Neutrophil (primary cell): Measurements from ENCODE around the gene TAF12.

Source experiments
- H3K27ac ChIP-seq: fragments of 200-600 bp; sonication (generic); 2 replicates; pipeline ENCODE4 v1.5.1; 2016; ENCODE audit warnings: mild to moderate bottlenecking, moderate library complexity
- H3K27me3 ChIP-seq: fragments of 200-600 bp; sonication (generic); 2 replicates; pipeline ENCODE4 v1.6.0; 2016; ENCODE audit warnings: mild to moderate bottlenecking
- H3K36me3 ChIP-seq: fragments of 200-600 bp; sonication (generic); 2 replicates; pipeline ENCODE4 v1.5.1; 2017
- H3K4me1 ChIP-seq, 2 experiments: fragments of 200-600 bp in 1 of 2; sonication (generic) in 1 of 2; 1 replicate in 1 of 2; 2 replicates in 1 of 2; pipeline versions ENCODE4 v1.5.1 to v1.6.1; 2013 to 2016; ENCODE audit warnings: low read depth in 1 of 2, low read length in 1 of 2, mild to moderate bottlenecking in 1 of 2, moderate library complexity in 1 of 2; ENCODE audit not compliant: control insufficient read depth in 1 of 2, insufficient read depth in 1 of 2
- H3K4me3 ChIP-seq, 2 experiments: fragments of 200-600 bp in 1 of 2; sonication (generic) in 1 of 2; 1 replicate in 1 of 2; 2 replicates in 1 of 2; pipeline ENCODE4 v1.5.1; 2013 to 2016; ENCODE audit warnings: low read depth in 1 of 2, low read length in 1 of 2, mild to moderate bottlenecking in 1 of 2, moderate library complexity in 1 of 2
- H3K9me3 ChIP-seq: fragments of 200-600 bp; sonication (generic); 2 replicates; pipeline ENCODE4 v1.5.1; 2016
- TF ChIP-seq, protein P1 (sequence below): fragments of 200-600 bp; sonication (generic); IDR thresholded peaks from 2 replicates; pipeline ENCODE4 v1.5.1; 2016; ENCODE audit warnings: antibody characterized with exemption

TAF12 gene

DNA sequence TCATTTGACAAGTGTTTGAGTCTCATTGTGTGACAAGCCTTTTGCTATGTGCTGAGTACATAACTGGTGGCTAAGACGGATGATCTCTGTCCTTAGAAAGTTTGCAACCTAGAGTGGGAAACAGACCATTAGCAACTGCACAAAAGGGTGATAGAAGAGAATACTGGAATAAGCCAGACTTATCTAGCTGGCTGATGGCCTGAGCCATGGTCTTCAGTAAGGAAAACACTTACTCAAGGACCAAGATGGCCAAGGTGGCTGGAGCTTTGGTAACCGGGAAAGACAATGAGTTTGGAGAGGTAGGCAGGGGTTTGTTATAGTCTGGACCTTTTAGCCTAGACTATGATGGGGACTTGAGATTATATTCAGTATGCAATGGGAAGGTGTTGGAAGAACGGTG, 1.6 kb upstream of the TAF12 start:
- H3K4me1 ChIP-seq, result peaks cover 54 to 56% of the 10 kb centered on the region in 2 experiments
- no peaks in the 10 kb centered on the region for H3K36me3 ChIP-seq
- no peaks in the 10 kb centered on the region for H3K27me3 ChIP-seq
- no peak overlapping the region for H3K4me3 ChIP-seq
- TF ChIP-seq, protein P1, sequence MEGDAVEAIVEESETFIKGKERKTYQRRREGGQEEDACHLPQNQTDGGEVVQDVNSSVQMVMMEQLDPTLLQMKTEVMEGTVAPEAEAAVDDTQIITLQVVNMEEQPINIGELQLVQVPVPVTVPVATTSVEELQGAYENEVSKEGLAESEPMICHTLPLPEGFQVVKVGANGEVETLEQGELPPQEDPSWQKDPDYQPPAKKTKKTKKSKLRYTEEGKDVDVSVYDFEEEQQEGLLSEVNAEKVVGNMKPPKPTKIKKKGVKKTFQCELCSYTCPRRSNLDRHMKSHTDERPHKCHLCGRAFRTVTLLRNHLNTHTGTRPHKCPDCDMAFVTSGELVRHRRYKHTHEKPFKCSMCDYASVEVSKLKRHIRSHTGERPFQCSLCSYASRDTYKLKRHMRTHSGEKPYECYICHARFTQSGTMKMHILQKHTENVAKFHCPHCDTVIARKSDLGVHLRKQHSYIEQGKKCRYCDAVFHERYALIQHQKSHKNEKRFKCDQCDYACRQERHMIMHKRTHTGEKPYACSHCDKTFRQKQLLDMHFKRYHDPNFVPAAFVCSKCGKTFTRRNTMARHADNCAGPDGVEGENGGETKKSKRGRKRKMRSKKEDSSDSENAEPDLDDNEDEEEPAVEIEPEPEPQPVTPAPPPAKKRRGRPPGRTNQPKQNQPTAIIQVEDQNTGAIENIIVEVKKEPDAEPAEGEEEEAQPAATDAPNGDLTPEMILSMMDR, result no peak
- no peaks in the 10 kb centered on the region for H3K9me3 ChIP-seq
- peak overlapping the region; percentile 96 for H3K27ac ChIP-seq

DNA sequence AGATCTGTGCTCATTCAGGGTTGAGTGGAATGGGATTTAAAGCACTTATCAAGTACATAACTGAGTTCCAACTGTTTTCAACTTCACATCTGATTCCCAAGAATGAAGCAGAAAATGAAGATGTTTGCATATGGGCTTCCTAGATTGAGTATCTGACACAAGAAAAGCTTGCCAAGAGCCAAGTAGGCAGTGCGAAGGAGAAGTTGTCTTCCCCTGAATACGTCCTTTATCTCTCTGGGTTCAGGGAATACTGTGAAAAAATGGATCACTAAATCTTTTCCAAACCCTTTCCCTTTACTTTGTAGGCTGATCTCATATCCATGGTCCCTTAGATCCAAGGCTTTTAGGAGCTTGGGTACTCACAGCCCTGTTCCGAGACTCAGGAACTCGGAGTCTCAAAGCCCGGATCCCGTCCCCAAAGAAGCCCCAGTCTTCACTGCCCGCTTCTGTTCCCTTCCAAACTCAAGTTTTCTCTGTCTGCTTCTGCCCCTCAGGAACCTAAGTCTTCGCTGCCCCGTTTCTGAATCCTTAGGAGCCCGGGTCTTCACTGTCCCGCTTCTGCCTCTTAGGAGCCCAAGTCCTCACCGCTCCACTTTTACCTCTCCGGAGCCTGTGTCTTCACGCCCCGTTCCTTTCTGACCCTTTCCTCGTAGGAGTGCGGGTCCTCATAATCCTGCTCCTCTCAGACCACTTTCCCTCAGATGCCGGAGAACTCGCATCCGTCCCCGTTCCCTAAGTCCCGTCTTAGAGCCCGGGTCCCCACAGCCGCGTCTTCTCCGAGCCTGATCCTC, 616 bp downstream of the TAF12 start:
- H3K27me3 ChIP-seq, result no peaks in the 10 kb centered on the region
- no peaks in the 10 kb centered on the region for H3K36me3 ChIP-seq
- TF ChIP-seq, protein P1, result no peak
- H3K4me3 ChIP-seq, result peak overlapping the region; percentile 84 to 95
- peak overlapping the region; percentile 96 for H3K27ac ChIP-seq
- H3K9me3 ChIP-seq, result no peaks in the 10 kb centered on the region
- H3K4me1 ChIP-seq, result peaks cover 33 to 38% of the 10 kb centered on the region in 2 experiments

DNA sequence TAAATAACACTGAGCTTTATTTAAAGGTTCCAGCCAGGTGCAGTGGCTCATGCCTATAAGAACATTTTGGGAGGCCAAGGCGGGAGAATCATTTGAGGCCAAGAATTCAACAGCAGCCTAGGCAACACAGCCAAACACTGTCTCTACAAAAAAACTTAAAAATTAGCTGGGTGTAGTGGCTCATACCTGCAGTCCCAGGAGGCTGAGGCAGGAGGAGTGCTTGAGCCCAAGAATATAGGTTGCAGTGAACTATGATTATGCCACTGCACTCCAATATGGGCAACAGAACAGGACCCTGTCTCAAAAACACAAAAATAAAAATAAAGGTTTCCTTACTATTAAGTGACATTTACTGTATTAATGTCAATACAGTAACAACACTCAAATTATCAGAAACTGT, 2.1 kb downstream of the TAF12 start:
- Histone ChIP-seq H3K27ac (no peak overlapping the region), H3K36me3 (no peaks in the 10 kb centered on the region), H3K27me3 (no peaks in the 10 kb centered on the region), H3K4me1 (peaks cover 30 to 37% of the 10 kb centered on the region in 2 experiments), H3K9me3 (no peaks in the 10 kb centered on the region), H3K4me3 (no peak overlapping the region)
- TF ChIP-seq, protein P1, result no peak

DNA sequence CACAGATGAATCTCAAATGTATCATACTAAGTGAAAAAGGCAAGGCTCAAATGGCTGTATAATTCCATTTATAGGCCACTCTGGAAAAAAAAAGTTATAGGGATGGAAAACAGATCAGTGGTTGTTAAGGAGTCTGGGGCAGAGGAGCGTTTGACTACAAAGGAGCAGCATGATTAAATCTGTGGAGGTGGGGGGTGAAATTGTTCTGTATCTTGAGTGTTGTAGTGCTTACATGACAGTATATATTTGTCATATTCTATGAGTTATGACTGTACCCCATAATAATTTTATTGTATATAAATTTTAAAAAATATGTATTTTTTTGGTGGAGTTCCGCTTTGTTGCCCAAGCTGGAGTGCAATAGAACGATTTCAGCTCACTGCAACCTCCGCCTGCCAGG, 10.3 kb downstream of the TAF12 start:
- Histone ChIP-seq H3K4me1 (no peaks in the 10 kb centered on the region), H3K27me3 (no peaks in the 10 kb centered on the region), H3K4me3 (no peak overlapping the region), H3K27ac (no peak overlapping the region), H3K9me3 (no peaks in the 10 kb centered on the region), H3K36me3 (no peaks in the 10 kb centered on the region)
- TF ChIP-seq, protein P1, result no peak

DNA sequence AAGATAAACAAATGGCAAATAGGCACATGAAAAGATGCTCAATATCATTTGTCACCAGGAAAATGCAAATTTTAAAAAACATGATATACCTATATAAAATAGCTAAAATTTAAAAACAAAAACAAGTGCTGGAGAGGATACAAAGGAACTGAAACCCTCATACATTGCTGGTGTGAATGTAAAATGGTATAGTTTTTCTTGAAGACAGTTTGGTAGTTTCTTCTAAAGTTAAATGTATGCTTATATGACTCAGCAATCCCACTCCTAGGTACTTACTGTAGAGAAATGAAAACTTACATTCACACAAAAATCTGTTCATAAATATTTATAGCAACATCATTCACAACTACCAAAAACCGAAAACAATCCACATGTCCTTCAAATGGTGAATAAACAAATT, 11.2 kb downstream of the TAF12 start:
- Histone ChIP-seq H3K27ac (no peak overlapping the region), H3K4me1 (no peaks in the 10 kb centered on the region), H3K4me3 (no peak overlapping the region), H3K9me3 (no peaks in the 10 kb centered on the region), H3K36me3 (no peaks in the 10 kb centered on the region), H3K27me3 (no peaks in the 10 kb centered on the region)
- TF ChIP-seq, protein P1, result no peak
